ENCODE data around the gene SEC14L3.

SEC14L3 gene

GRCh38 chr22:30511109-30511508 lies 39.3 kb upstream of the SEC14L3 start (continued):
- no peak for TF ChIP-seq ZNF518A (tag by site-specific recombination; conservative IDR thresholded peaks at IDR 0.05; ENCODE audit: low read depth)
- TF ChIP-seq ZNF394 (tag by site-specific recombination; IDR thresholded peaks at IDR 0.05; ENCODE audit: borderline replicate concordance): no peak
- no peak for TF ChIP-seq SP2 (tag by site-specific recombination; IDR thresholded peaks at IDR 0.05)
- no peak for TF ChIP-seq ZNF488 (tag by site-specific recombination; IDR thresholded peaks at IDR 0.05)
- TF ChIP-seq PRDM2 (tag by site-specific recombination; IDR thresholded peaks at IDR 0.05; ENCODE audit: borderline replicate concordance): no peak
- no peak for TF ChIP-seq SCRT2 (tag by site-specific recombination; IDR thresholded peaks at IDR 0.05)

- Histone ChIP-seq H3K4me3 (ENCODE audit: low read depth, low read length) (no peak overlapping the region), H3K27ac (ENCODE audit: extremely low read depth, low read depth, low read length) (no peak overlapping the region), H3K36me3 (ENCODE audit: control insufficient read depth in 2 of 2, insufficient read depth in 1 of 2, low read length in 2 of 2) (no peaks in the 10 kb centered on the region), H3K9me3 (ENCODE audit: control insufficient read depth, insufficient read depth, low read depth, low read length) (no peaks in the 10 kb centered on the region), H3K4me1 (ENCODE audit: control insufficient read depth, insufficient read depth, low read length) (no peaks in the 10 kb centered on the region)
- POLR2A ChIA-PET: no interaction called here
- CTCF ChIA-PET: interaction anchor here (0.7 kb wide), 1 partner anchor 64 kb away, joined by 3 read pairs; no protein-coding TSS in a partner anchor
- no peak for TF ChIP-seq PRDM6 (tag by site-specific recombination; IDR thresholded peaks at IDR 0.05)
- TF ChIP-seq IKZF3 (tag by site-specific recombination; IDR thresholded peaks at IDR 0.05): no peak
- no peak for TF ChIP-seq ZNF571 (tag by site-specific recombination; IDR thresholded peaks at IDR 0.05)
- no peak for TF ChIP-seq BCL6B (tag by site-specific recombination; IDR thresholded peaks at IDR 0.05)
- TF ChIP-seq ZNF114 (tag by site-specific recombination; IDR thresholded peaks at IDR 0.05): no peak
- TF ChIP-seq ZNF701 (tag by site-specific recombination; IDR thresholded peaks at IDR 0.05): no peak
- TF ChIP-seq ZNF670 (tag by site-specific recombination; IDR thresholded peaks at IDR 0.05; ENCODE audit: low read depth): no peak
- no peak for TF ChIP-seq KLF10 (tag by site-specific recombination; IDR thresholded peaks at IDR 0.05)
- no peak for TF ChIP-seq ZIC2 (tag by site-specific recombination; IDR thresholded peaks at IDR 0.05)
- no peak for TF ChIP-seq ZNF202 (tag by site-specific recombination; IDR thresholded peaks at IDR 0.05; ENCODE audit: borderline replicate concordance)
- no peak for TF ChIP-seq ZNF785 (tag by site-specific recombination; IDR thresholded peaks at IDR 0.05)
- TF ChIP-seq KLF16 (tag by site-specific recombination; IDR thresholded peaks at IDR 0.05): no peak
- TF ChIP-seq ZNF398 (tag by site-specific recombination; IDR thresholded peaks at IDR 0.05): no peak
These were observed 36.4 kb upstream of the SEC14L3 start for GRCh38 chr22:30508216-30508615.
